Lung (tissue), 12 donors: ENCODE measurements around the gene TNN. TPM values are rescaled to one million over a fixed set of nuclear protein-coding genes. Genes with fewer than 3 reads are reported as not detected.

ENCODE experiments used
- ATAC-seq: fragments of 200-7000 bp; cut with Tn5 transposase; one replicate; pipeline ENCODE4 v1.9.1; 2020; ENCODE audit warnings: moderate number of reproducible peaks; ENCODE audit not compliant: insufficient read depth, low FRiP score
- DNase-seq, 3 donors: peaks; one replicate each; pipeline ENCODE4 v3.0.0-alpha.2; 2013 to 2017
- H3K27ac ChIP-seq, 2 donors: one replicate each; pipeline ENCODE4 v1.5.1; 2013; ENCODE audit warnings: mild to moderate bottlenecking in 2 of 2, moderate library complexity in 2 of 2, control low read depth in 1 of 2, inconsistent platforms in 1 of 2, low read depth in 1 of 2, low read length in 1 of 2
- H3K27me3 ChIP-seq, 3 donors: one replicate each; pipeline ENCODE4 v1.5.1; 2013; ENCODE audit warnings: low read length in 2 of 3; ENCODE audit not compliant: control insufficient read depth in 3 of 3, insufficient read depth in 3 of 3
- H3K36me3 ChIP-seq, 4 donors: one replicate each; pipeline ENCODE4 v1.5.1; 2013; ENCODE audit warnings: low read length in 4 of 4, mild to moderate bottlenecking in 1 of 4, moderate library complexity in 1 of 4; ENCODE audit not compliant: control insufficient read depth in 4 of 4, insufficient read depth in 4 of 4
- H3K4me1 ChIP-seq, 5 donors: one replicate each; pipeline ENCODE4 v1.5.1; 2013; ENCODE audit warnings: low read length in 5 of 5, mild to moderate bottlenecking in 2 of 5, moderate library complexity in 1 of 5; ENCODE audit not compliant: control insufficient read depth in 5 of 5, insufficient read depth in 5 of 5
- H3K4me3 ChIP-seq: one replicate; pipeline ENCODE4 v1.5.1; 2013; ENCODE audit warnings: mild to moderate bottlenecking, control low read depth, moderate library complexity
- H3K9ac ChIP-seq, 2 donors: one replicate each; pipeline ENCODE4 v1.5.1; 2013; ENCODE audit warnings: low read length in 2 of 2, control low read depth in 1 of 2; ENCODE audit not compliant: insufficient read depth in 1 of 2
- H3K9me3 ChIP-seq, 4 donors: one replicate each; pipeline ENCODE4 v1.5.1; 2013; ENCODE audit warnings: low read length in 3 of 4, mild to moderate bottlenecking in 1 of 4, moderate library complexity in 1 of 4; ENCODE audit not compliant: control insufficient read depth in 4 of 4, insufficient read depth in 3 of 4
- WGBS, 2 donors: extraction: QIAGEN DNeasy Blood & Tissue Kit; methylation state at CpG; one replicate each; pipeline ENCODE4 v1.1.7; 2013; 5-methylcytosine and 5-hydroxymethylcytosine counted together
- polyA plus RNA-seq, 2 donors: library from polyadenylated mRNA; stranded (reverse); fragments of 200-250 nt; gene quantifications; one replicate each; pipeline ENCODE4 v1.2.1, GENCODE V29; 2013
- total RNA-seq, 2 donors: library from RNA; depleted of rRNA in 1 of 2; stranded (reverse); fragments of >200 nt in 1 of 2; gene quantifications; one replicate each; pipeline ENCODE4 v1.2.1, GENCODE V29; 2014 to 2021
- TF ChIP-seq, protein P1 (sequence below): IDR thresholded peaks from 2 replicates; pipeline ENCODE4 v1.5.1; 2012; ENCODE audit warnings: mild to moderate bottlenecking; ENCODE audit errors: control extremely low read depth, extremely low read depth
- donor health status: control.
- donor health status: control.
- donor health status: Bipolar disorder and iron deficiency.
- donor health status: healthy.
- donor health status: DM: yes; HTN: yes; CAD: no.

The TNN gene
- total and polyA plus RNA-seq, 4 donors = 0.02 to 1.3 (median 0.04) TPM; not detected in 1

DNA sequence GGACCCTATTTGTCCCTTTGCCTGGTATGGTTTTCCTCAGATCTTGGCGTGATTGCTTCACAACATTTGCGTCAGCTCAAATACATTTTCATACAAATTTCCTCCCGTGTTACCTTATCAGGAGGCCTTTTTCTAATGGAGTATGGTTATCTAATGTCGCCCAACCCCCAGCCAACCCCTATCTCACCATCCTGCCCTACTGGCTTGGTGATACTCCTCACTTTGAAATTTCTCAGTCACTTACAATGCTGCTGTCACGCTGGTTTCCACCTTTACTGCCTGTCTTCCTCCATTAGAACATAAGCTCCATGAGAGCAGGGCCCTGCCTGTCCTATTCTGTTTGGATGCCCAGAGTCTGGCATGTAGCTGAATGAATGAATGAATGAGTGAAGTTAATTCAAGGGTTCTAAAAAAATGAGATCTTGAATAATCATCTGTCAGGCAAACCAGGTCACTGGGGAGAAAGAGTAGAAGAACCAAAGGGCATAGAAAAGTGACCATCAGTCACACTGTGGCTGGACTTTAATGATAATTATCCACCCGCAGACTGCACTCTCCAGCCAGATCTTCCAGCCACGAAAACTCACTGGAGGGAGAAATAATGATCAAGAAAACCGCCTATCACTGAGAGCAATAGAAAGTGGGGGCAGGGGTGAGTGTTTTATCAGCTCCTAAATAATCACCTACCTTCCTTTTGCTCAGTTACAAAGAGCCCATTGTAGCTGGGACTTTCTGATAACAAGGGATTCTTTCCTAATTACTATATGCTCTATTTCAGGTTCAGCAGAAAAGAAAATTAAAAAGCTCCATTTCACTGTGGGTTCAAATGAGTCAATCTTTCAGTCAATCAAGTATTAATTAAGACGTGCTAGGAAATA lies 103.6 kb downstream of the TNN start:
- ATAC-seq (no peak), DNase-seq (no peak)
- WGBS, 2 donors = 92 to 93% methylated on average over 9 of the region's 9 CpGs
- Histone ChIP-seq H3K4me1 (peaks cover 0 to 11% (median 0%) of the 10 kb centered on the region in 5 donors), H3K27me3 (no peaks in the 10 kb centered on the region), H3K4me3 (no peak overlapping the region), H3K36me3 (peaks cover 0 to 14% (median 4%) of the 10 kb centered on the region in 4 donors), H3K27ac (peak overlapping the region in 1 of 2 donors; percentile 24), H3K9ac (no peak overlapping the region), H3K9me3 (no peaks in the 10 kb centered on the region)
- TF ChIP-seq, protein P1, sequence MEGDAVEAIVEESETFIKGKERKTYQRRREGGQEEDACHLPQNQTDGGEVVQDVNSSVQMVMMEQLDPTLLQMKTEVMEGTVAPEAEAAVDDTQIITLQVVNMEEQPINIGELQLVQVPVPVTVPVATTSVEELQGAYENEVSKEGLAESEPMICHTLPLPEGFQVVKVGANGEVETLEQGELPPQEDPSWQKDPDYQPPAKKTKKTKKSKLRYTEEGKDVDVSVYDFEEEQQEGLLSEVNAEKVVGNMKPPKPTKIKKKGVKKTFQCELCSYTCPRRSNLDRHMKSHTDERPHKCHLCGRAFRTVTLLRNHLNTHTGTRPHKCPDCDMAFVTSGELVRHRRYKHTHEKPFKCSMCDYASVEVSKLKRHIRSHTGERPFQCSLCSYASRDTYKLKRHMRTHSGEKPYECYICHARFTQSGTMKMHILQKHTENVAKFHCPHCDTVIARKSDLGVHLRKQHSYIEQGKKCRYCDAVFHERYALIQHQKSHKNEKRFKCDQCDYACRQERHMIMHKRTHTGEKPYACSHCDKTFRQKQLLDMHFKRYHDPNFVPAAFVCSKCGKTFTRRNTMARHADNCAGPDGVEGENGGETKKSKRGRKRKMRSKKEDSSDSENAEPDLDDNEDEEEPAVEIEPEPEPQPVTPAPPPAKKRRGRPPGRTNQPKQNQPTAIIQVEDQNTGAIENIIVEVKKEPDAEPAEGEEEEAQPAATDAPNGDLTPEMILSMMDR = no peak

DNA sequence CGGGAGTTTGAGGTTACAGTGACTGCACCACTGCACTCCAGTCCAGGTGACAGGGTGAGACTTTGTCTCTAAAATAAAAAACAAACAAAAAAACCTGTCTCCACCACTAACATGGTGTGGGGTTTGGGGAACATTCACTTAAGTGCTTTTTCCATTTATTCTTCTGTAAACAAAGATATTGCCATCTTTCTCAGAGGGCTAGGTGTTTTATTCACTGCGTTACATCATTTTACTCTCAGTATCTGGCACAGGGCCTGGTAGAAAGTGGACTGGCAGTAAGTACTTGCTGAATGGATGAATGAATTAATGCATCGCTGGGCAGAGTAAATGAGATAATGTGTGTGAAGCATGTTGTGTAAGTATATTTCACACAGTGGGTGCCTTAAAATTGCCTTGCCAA lies 104.9 kb downstream of the TNN start:
- Histone ChIP-seq H3K9me3 (no peaks in the 10 kb centered on the region), H3K4me3 (no peak overlapping the region), H3K9ac (no peak overlapping the region), H3K27me3 (no peaks in the 10 kb centered on the region), H3K4me1 (peaks cover 0 to 10% (median 0%) of the 10 kb centered on the region in 5 donors), H3K27ac (no peak overlapping the region), H3K36me3 (peaks cover 0 to 12% (median 5%) of the 10 kb centered on the region in 4 donors)
- no peak for ATAC-seq
- WGBS, 2 donors = 90 to 94% methylated on average over 3 of the region's 3 CpGs
- DNase-seq = no peak
- TF ChIP-seq, protein P1 = no peak

DNA sequence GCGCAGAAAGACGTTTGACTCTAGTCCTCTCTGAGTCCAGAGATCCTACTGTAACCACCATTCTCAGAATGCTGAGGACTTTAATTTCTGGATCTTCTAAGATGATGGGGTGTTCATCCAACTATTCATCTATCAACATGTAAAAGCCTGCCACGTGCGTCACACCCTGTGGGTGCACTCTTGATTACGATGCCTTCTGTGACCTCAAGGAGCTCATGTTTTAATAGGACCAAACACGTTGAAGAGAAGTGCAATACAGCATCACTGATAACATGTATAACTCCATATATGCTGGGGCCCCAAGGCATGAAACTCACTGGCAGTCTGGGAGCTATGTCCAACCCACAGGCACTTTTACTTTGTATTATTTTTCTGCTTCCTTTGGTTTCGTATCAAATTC lies 105.9 kb downstream of the TNN start:
- WGBS, 2 donors = 87 to 91% methylated on average over 7 of the region's 7 CpGs
- Histone ChIP-seq H3K4me1 (peaks cover 0 to 13% (median 0%) of the 10 kb centered on the region in 5 donors), H3K9ac (no peak overlapping the region), H3K4me3 (no peak overlapping the region), H3K9me3 (no peaks in the 10 kb centered on the region), H3K36me3 (peaks cover 0 to 13% (median 5%) of the 10 kb centered on the region in 4 donors), H3K27ac (no peak overlapping the region), H3K27me3 (no peaks in the 10 kb centered on the region)
- TF ChIP-seq, protein P1 = no peak
- ATAC-seq (no peak), DNase-seq (no peak)
